Panc1 (cell line): ENCODE data around the gene PDE11A.

Source experiments
- POLR2AphosphoS5 ChIP-seq: IDR thresholded peaks from 2 replicates; pipeline ENCODE4 v1.6.1; 2012; ENCODE audit warnings: mild to moderate bottlenecking, low read depth, low read length, moderate library complexity
- TCF7L2 ChIP-seq: IDR thresholded peaks from 2 replicates; pipeline ENCODE4 v1.6.1; 2011; ENCODE audit warnings: mild to moderate bottlenecking, low read depth, low read length, inconsistent platforms
- TF ChIP-seq, protein P1 (sequence below): fragments of 450-650 bp; IDR thresholded peaks from 2 replicates; pipeline ENCODE4 v1.5.1; 2017; ENCODE audit warnings: mild to moderate bottlenecking

GRCh38 chr2:178066324-178066723, 6.3 kb downstream of the PDE11A start:
- TF ChIP-seq, protein P1, sequence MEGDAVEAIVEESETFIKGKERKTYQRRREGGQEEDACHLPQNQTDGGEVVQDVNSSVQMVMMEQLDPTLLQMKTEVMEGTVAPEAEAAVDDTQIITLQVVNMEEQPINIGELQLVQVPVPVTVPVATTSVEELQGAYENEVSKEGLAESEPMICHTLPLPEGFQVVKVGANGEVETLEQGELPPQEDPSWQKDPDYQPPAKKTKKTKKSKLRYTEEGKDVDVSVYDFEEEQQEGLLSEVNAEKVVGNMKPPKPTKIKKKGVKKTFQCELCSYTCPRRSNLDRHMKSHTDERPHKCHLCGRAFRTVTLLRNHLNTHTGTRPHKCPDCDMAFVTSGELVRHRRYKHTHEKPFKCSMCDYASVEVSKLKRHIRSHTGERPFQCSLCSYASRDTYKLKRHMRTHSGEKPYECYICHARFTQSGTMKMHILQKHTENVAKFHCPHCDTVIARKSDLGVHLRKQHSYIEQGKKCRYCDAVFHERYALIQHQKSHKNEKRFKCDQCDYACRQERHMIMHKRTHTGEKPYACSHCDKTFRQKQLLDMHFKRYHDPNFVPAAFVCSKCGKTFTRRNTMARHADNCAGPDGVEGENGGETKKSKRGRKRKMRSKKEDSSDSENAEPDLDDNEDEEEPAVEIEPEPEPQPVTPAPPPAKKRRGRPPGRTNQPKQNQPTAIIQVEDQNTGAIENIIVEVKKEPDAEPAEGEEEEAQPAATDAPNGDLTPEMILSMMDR, result no peak
- TF ChIP-seq POLR2AphosphoS5 (no peak), TCF7L2 (no peak)
